CD14-positive monocyte (primary cell): ENCODE measurements around the gene TMED10. TPM values are rescaled to one million over a fixed set of nuclear protein-coding genes. Genes with fewer than 3 reads are reported as not detected.

Source experiments
- DNase-seq, 3 donors: peaks; one replicate each; pipeline ENCODE4 v3.0.0-alpha.2; 2011 to 2022
- H2AFZ ChIP-seq: 2 replicates; pipeline ENCODE4 v1.6.0; 2012; ENCODE audit warnings: mild to moderate bottlenecking, low read depth, low read length, inconsistent platforms; ENCODE audit not compliant: insufficient read depth, poor library complexity, severe bottlenecking
- H3K27ac ChIP-seq, 2 donors: 1 replicate in 1 of 2; 2 replicates in 1 of 2; pipeline ENCODE4 v1.5.1; 2012 to 2013; ENCODE audit warnings: low read length in 2 of 2, control low read depth in 1 of 2, inconsistent platforms in 1 of 2, low read depth in 1 of 2, mild to moderate bottlenecking in 1 of 2
- H3K27me3 ChIP-seq, 2 donors: one replicate each; pipeline versions ENCODE4 v1.6.0 to v1.6.1; 2011 to 2013; ENCODE audit warnings: low read length in 2 of 2; ENCODE audit not compliant: control insufficient read depth in 2 of 2, insufficient read depth in 2 of 2
- H3K36me3 ChIP-seq, 2 donors: replicated peaks in 1 of 2; 1 replicate in 1 of 2; 2 replicates in 1 of 2; pipeline versions ENCODE4 v1.5.1 to v1.6.1; 2012 to 2013; ENCODE audit warnings: low read length in 2 of 2, control low read depth in 1 of 2, inconsistent platforms in 1 of 2, mild to moderate bottlenecking in 1 of 2; ENCODE audit not compliant: insufficient read depth in 2 of 2, control insufficient read depth in 1 of 2
- H3K4me1 ChIP-seq, 2 donors: 1 replicate in 1 of 2; 2 replicates in 1 of 2; pipeline versions ENCODE4 v1.5.1 to v1.6.1; 2012 to 2013; ENCODE audit warnings: low read length in 2 of 2, control low read depth in 1 of 2, inconsistent platforms in 1 of 2, mild to moderate bottlenecking in 1 of 2, moderate library complexity in 1 of 2; ENCODE audit not compliant: insufficient read depth in 2 of 2, control insufficient read depth in 1 of 2
- H3K4me2 ChIP-seq: replicated peaks from 2 replicates; pipeline ENCODE3; 2012; ENCODE audit warnings: low read length, moderate library complexity, mild to moderate bottlenecking; ENCODE audit not compliant: poor library complexity, severe bottlenecking; ENCODE audit errors: extremely low read depth
- H3K4me3 ChIP-seq, 3 experiments: fragments of 200-600 bp in 1 of 3; sonication (generic) in 1 of 3; replicated peaks in 1 of 3; 1 replicate in 2 of 3; 2 replicates in 1 of 3; pipeline ENCODE4 v1.5.1; 2011 to 2013; ENCODE audit warnings: low read length in 3 of 3, mild to moderate bottlenecking in 3 of 3, control low read depth in 2 of 3, low read depth in 2 of 3, inconsistent platforms in 1 of 3, moderate library complexity in 1 of 3
- H3K79me2 ChIP-seq: 2 replicates; pipeline ENCODE4 v1.6.0; 2012; ENCODE audit warnings: mild to moderate bottlenecking, control low read depth, inconsistent platforms, low read length, moderate library complexity; ENCODE audit not compliant: insufficient read depth
- H3K9ac ChIP-seq: 2 replicates; pipeline ENCODE4 v1.6.0; 2017; ENCODE audit warnings: low read length, mild to moderate bottlenecking; ENCODE audit not compliant: insufficient read depth, poor library complexity, severe bottlenecking
- H3K9me3 ChIP-seq, 2 donors: replicated peaks in 1 of 2; 1 replicate in 1 of 2; 2 replicates in 1 of 2; pipeline versions ENCODE4 v1.5.1 to v1.6.1; 2012 to 2013; ENCODE audit warnings: low read length in 2 of 2, control low read depth in 1 of 2; ENCODE audit not compliant: control insufficient read depth in 1 of 2, insufficient read depth in 1 of 2
- H4K20me1 ChIP-seq: 2 replicates; pipeline ENCODE4 v1.6.0; 2012; ENCODE audit warnings: mild to moderate bottlenecking, low read length, control low read depth, moderate library complexity; ENCODE audit not compliant: insufficient read depth
- H3K27ac Mint-ChIP-seq, 7 donors: one replicate each; pipeline ENCODE4 v1.8.0; 2020; ENCODE audit warnings: mild to moderate bottlenecking in 7 of 7, mixed read lengths in 7 of 7, moderate library complexity in 6 of 7, inconsistent platforms in 2 of 7
- H3K27me3 Mint-ChIP-seq, 3 donors: one replicate each; pipeline ENCODE4 v1.8.0; 2021 to 2022; ENCODE audit warnings: low read depth in 3 of 3, mild to moderate bottlenecking in 3 of 3, mixed read lengths in 3 of 3, moderate library complexity in 3 of 3, inconsistent platforms in 1 of 3
- H3K36me3 Mint-ChIP-seq, 2 donors: one replicate each; pipeline ENCODE4 v1.8.0; 2020; ENCODE audit warnings: mixed read lengths in 2 of 2, inconsistent platforms in 1 of 2, mild to moderate bottlenecking in 1 of 2
- H3K4me1 Mint-ChIP-seq: one replicate; pipeline ENCODE4 v1.8.0; 2020; ENCODE audit warnings: mild to moderate bottlenecking, mixed read lengths
- H3K4me3 Mint-ChIP-seq, 2 donors: one replicate each; pipeline ENCODE4 v1.8.0; 2020; ENCODE audit warnings: mild to moderate bottlenecking in 2 of 2, mixed read lengths in 2 of 2, moderate library complexity in 1 of 2
- H3K9me3 Mint-ChIP-seq, 7 donors: one replicate each; pipeline ENCODE4 v1.8.0; 2020 to 2022; ENCODE audit warnings: mixed read lengths in 7 of 7, mild to moderate bottlenecking in 6 of 7, moderate library complexity in 6 of 7, inconsistent platforms in 2 of 7
- CTCF ChIP-seq: fragments of 200-600 bp; IDR thresholded peaks from one replicate; pipeline ENCODE4 v1.8.0; 2022; ENCODE audit warnings: antibody characterized with exemption, mild to moderate bottlenecking
- WGBS: methylation state at CpG from one replicate; pipeline ENCODE4 v1.1.5; 2013; ENCODE audit warnings: missing lambda C conversion rate; ENCODE audit not compliant: insufficient coverage; 5-methylcytosine and 5-hydroxymethylcytosine counted together
- intact Hi-C, 2 donors: fragments of 100-400 bp; cut with micrococcal nuclease; formaldehyde crosslinking; loops; one replicate each; pipeline versions ENCODE4 v1.15.0 to v1.15.1; 2023
- polyA plus RNA-seq, 3 donors: library from polyadenylated mRNA; depleted of rRNA in 1 of 3; unstranded in 2 of 3; stranded (reverse) in 1 of 3; fragments of 300-500 nt in 2 of 3; fragments of >200 nt in 1 of 3; fragmentation: Illumina TruSeq in 2 of 3; gene quantifications; 1 replicate in 2 of 3; 2 replicates in 1 of 3; pipeline ENCODE4 v1.2.3, GENCODE V29; 2012 to 2021

The TMED10 gene
- polyA plus RNA-seq, 3 donors: 98.5 to 243 (median 233) TPM

DNA sequence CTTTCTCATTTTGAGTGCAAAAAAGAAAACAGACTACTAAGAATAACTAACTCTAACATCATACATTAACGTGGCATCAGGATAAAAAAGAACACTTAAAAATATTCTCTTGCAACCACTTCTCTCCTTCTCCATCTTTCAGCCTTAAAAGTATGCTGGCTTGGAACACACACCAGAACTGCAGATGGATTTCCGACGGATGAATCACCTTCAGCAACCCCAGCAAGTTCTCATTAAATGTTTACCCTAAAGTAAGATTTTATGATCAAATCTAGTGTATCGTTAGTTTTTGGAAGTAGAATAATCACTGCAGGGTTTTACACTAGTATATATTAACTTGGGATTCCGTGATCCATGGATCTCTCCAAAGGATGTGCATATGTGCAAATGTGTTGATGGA, 50.8 kb downstream of the TMED10 start:
- peak overlapping the region; percentile 86 for H3K4me2 ChIP-seq
- H3K4me3 ChIP-seq: peak overlapping the region in 2 of 3 experiments; percentile 62 to 78
- H3K27ac Mint-ChIP-seq: peak overlapping the region; percentile 97 to 99 (median 98)
- peaks cover 74% of the 10 kb centered on the region for H3K79me2 ChIP-seq
- H3K27me3 ChIP-seq: no peaks in the 10 kb centered on the region
- peaks cover 58 to 66% of the 10 kb centered on the region in 2 donors for H3K4me1 ChIP-seq
- no peak overlapping the region for H3K9ac ChIP-seq
- peaks cover 4 to 21% of the 10 kb centered on the region in 2 donors for H3K36me3 Mint-ChIP-seq
- intact Hi-C loops: loop anchor here in 1 of 2 donors (10.0 kb wide), 1 partner anchor 299 kb away; the partner anchor contains the start of gene JDP2
- no peak overlapping the region for H2AFZ ChIP-seq
- H3K4me3 Mint-ChIP-seq: peak overlapping the region; percentile 24 to 82
- peaks cover 0 to under 1% of the 10 kb centered on the region in 2 donors for H3K36me3 ChIP-seq
- peaks cover 0 to 1% (median 0%) of the 10 kb centered on the region in 3 donors for H3K27me3 Mint-ChIP-seq
- DNase-seq: peak in 2 of 3 donors; percentile 72 to 80
- H3K9me3 Mint-ChIP-seq: no peaks in the 10 kb centered on the region
- H3K9me3 ChIP-seq: no peaks in the 10 kb centered on the region
- WGBS: no CpG with 5 or more reads among the region's 5 CpGs
- H3K27ac ChIP-seq: peak overlapping the region; percentile 91 to 97
- H4K20me1 ChIP-seq: no peaks in the 10 kb centered on the region
- TF ChIP-seq CTCF: no peak
- H3K4me1 Mint-ChIP-seq: peaks cover 61% of the 10 kb centered on the region

- Histone ChIP-seq H3K4me1 (peaks cover 65 to 78% of the 10 kb centered on the region in 2 donors), H2AFZ (no peak overlapping the region), H3K36me3 (peaks cover 5 to 9% of the 10 kb centered on the region in 2 donors), H3K27me3 (no peaks in the 10 kb centered on the region), H3K4me3 (peak overlapping the region in 1 of 3 experiments; percentile 46), H3K9ac (no peak overlapping the region), H3K27ac (peak overlapping the region in 1 of 2 donors; percentile 97), H3K9me3 (no peaks in the 10 kb centered on the region), H3K4me2 (peak overlapping the region; percentile 55), H4K20me1 (no peaks in the 10 kb centered on the region), H3K79me2 (peaks cover 61% of the 10 kb centered on the region)
- 8% methylated on average over 5 of the region's 7 CpGs for WGBS
- intact Hi-C loops: loop anchor here (5.0 to 10.0 kb wide), 2 partner anchors 301 to 303 kb away; partner anchors contain the start of gene JDP2 (in 2 of the 2)
- no peak for TF ChIP-seq CTCF
- Mint-ChIP-seq H3K4me3 (peak overlapping the region in 1 of 2 donors; percentile 47), H3K36me3 (peaks cover 13 to 18% of the 10 kb centered on the region in 2 donors), H3K27me3 (peaks cover 0 to 1% (median 0%) of the 10 kb centered on the region in 3 donors), H3K9me3 (no peaks in the 10 kb centered on the region), H3K27ac (peak overlapping the region; percentile 62 to 98 (median 90)), H3K4me1 (peaks cover 70% of the 10 kb centered on the region)
- peak; percentile 71 to 89 (median 88) for DNase-seq
Measured at GRCh38 chr14:75123991-75124390, 52.4 kb downstream of the TMED10 start.
